GM19023 (cell line): ENCODE measurements around the gene SLC19A1.

Experiments used
- ATAC-seq: cut with Tn5 transposase; IDR thresholded peaks from one replicate; pipeline ENCODE4 v1.9.1; 2021; ENCODE audit warnings: mild to moderate bottlenecking, moderate library complexity; ENCODE audit not compliant: unreplicated experiment

Gene SLC19A1

GRCh38 chr21:45494851-45495680 is 47.2 kb downstream of the SLC19A1 start:
- ATAC-seq = no peak

GRCh38 chr21:45494135-45494850 is 47.9 kb downstream of the SLC19A1 start:
- ATAC-seq = no peak

GRCh38 chr21:45493401-45494001 is 48.7 kb downstream of the SLC19A1 start:
- no peak for ATAC-seq

GRCh38 chr21:45492765-45493164 is 49.5 kb downstream of the SLC19A1 start:
- ATAC-seq = no peak

- no peak for ATAC-seq
Observed at GRCh38 chr21:45491623-45492022, 50.6 kb downstream of the SLC19A1 start.

- no peak for ATAC-seq
Observed at GRCh38 chr21:45491056-45491455, 51.2 kb downstream of the SLC19A1 start.

GRCh38 chr21:45490049-45490731 is 52.0 kb downstream of the SLC19A1 start:
- no peak for ATAC-seq

- ATAC-seq = no peak
Observed at GRCh38 chr21:45489722-45489982, 52.6 kb downstream of the SLC19A1 start.

- ATAC-seq = no peak
Observed at GRCh38 chr21:45488931-45489721, 53.1 kb downstream of the SLC19A1 start.

GRCh38 chr21:45487891-45488600 is 54.2 kb downstream of the SLC19A1 start:
- no peak for ATAC-seq

GRCh38 chr21:45487161-45487806 is 55.0 kb downstream of the SLC19A1 start:
- ATAC-seq = no peak

- ATAC-seq = no peak
Observed at GRCh38 chr21:45486443-45487160, 55.6 kb downstream of the SLC19A1 start.

GRCh38 chr21:45485686-45486442 is 56.4 kb downstream of the SLC19A1 start:
- no peak for ATAC-seq

GRCh38 chr21:45484318-45484717 is 57.9 kb downstream of the SLC19A1 start:
- ATAC-seq = no peak

GRCh38 chr21:45482899-45483821 is 59.1 kb downstream of the SLC19A1 start:
- no peak for ATAC-seq

GRCh38 chr21:45481977-45482898 is 60.0 kb downstream of the SLC19A1 start:
- ATAC-seq = no peak
